ENCODE results near the gene WNK2. TPM values are rescaled to one million over a fixed set of nuclear protein-coding genes. Genes with fewer than 3 reads are reported as not detected.

The WNK2 gene
- total RNA-seq, 1 donor from 2014 or later, result 6.2 TPM

- Mint-ChIP-seq H3K36me3 (peaks cover 7% of the 10 kb centered on the region), H3K27ac (no peak overlapping the region), H3K4me1 (peaks cover 32% of the 10 kb centered on the region), H3K27me3 (ENCODE audit: insufficient read depth, low read depth) (no peaks in the 10 kb centered on the region), H3K4me3 (no peak overlapping the region), H3K9me3 (no peaks in the 10 kb centered on the region)
- peaks cover 6% of the 10 kb centered on the region for H3K4me1 ChIP-seq
- no peak overlapping the region for H3K27ac ChIP-seq
- H4K20me1 ChIP-seq (ENCODE audit: low read depth), result no peaks in the 10 kb centered on the region
- no peak for DNase-seq (ENCODE audit: low spot score)
- no peaks in the 10 kb centered on the region for H3K27me3 ChIP-seq
- no peaks in the 10 kb centered on the region for H3F3A ChIP-seq (ENCODE audit: low read depth)
- H3K9ac ChIP-seq, result no peak overlapping the region
- H3K36me3 ChIP-seq, result no peaks in the 10 kb centered on the region
- no peak overlapping the region for H3K4me2 ChIP-seq
- H3K9me3 ChIP-seq (ENCODE audit: low read depth), result no peaks in the 10 kb centered on the region
- TF ChIP-seq EZH2phosphoT487 (IDR thresholded peaks at IDR 0.05), result no peak
- H3K79me2 ChIP-seq (ENCODE audit: low read depth), result no peaks in the 10 kb centered on the region
- no peak overlapping the region for H2AFZ ChIP-seq (replicated peaks)
- H3K4me3 ChIP-seq, result no peak overlapping the region
Observed at GRCh38 chr9:93292664-93293328, 108.9 kb downstream of the WNK2 start.

DNA sequence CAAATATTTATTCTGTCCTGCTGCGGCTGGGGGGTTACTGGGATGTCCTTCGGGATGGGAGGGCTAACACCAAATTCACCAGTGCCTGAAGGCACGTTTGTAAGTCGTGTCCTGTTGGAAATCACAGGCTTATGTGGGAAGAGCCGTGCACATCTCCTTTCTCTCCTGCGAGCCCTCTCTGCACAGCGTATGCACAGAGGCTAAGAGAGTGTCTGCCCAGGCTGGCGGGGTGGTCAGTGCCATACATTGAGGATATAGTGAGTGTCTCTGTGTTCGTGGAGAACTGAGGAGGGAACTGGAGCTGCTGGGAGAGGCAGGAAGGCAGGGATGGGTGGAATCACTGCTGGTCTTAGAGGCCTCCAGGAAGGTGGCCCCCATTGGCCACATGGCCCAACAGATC, 110.1 kb downstream of the WNK2 start:
- Histone ChIP-seq H3K4me2 (no peak overlapping the region), H3K36me3 (no peaks in the 10 kb centered on the region), H3K4me3 (no peak overlapping the region), H3K27ac (no peak overlapping the region), H4K20me1 (ENCODE audit: low read depth) (no peaks in the 10 kb centered on the region), H3K4me1 (peaks cover 6% of the 10 kb centered on the region), H2AFZ (replicated peaks) (no peak overlapping the region), H3K9ac (no peak overlapping the region), H3F3A (ENCODE audit: low read depth) (no peaks in the 10 kb centered on the region), H3K79me2 (ENCODE audit: low read depth) (no peaks in the 10 kb centered on the region), H3K27me3 (no peaks in the 10 kb centered on the region), H3K9me3 (ENCODE audit: low read depth) (no peaks in the 10 kb centered on the region)
- no peak for TF ChIP-seq EZH2 (IDR thresholded peaks at IDR 0.05)
- TF ChIP-seq EZH2phosphoT487 (IDR thresholded peaks at IDR 0.05), result no peak
- TF ChIP-seq CTCF (IDR thresholded peaks at IDR 0.05), result no peak
- Mint-ChIP-seq H3K36me3 (peaks cover 7% of the 10 kb centered on the region), H3K27ac (peak overlapping the region; percentile 3), H3K4me3 (no peak overlapping the region), H3K9me3 (no peaks in the 10 kb centered on the region), H3K27me3 (ENCODE audit: insufficient read depth, low read depth) (no peaks in the 10 kb centered on the region), H3K4me1 (peaks cover 25% of the 10 kb centered on the region)
- no peak for DNase-seq (ENCODE audit: low spot score)

DNA sequence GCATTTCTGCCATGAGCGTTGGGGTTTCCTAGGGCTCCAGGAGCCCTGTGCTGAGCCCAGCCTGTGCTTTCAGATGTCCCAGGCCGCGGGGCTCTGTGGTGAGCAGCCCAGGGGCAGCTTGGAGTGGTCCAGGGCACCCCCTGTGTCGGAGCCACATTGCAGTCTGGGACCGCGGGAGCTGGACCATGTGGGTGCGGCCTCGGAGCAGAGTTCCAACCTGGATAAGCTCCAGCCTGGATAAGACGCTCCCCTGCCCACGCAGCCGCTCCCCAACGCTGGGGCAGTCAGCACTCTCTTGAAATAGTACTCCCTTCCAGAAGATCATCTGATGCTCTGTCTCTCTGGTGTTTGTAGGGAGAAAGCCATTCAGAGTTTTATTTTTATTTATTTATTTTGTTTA, 111.1 kb downstream of the WNK2 start:
- H4K20me1 ChIP-seq (ENCODE audit: low read depth), result no peaks in the 10 kb centered on the region
- H3K27me3 ChIP-seq, result no peaks in the 10 kb centered on the region
- H3K27me3 Mint-ChIP-seq (ENCODE audit: insufficient read depth, low read depth), result no peaks in the 10 kb centered on the region
- H3K4me3 Mint-ChIP-seq, result no peak overlapping the region
- no peaks in the 10 kb centered on the region for H3K36me3 ChIP-seq
- TF ChIP-seq EZH2 (IDR thresholded peaks at IDR 0.05) (no peak), CTCF (IDR thresholded peaks at IDR 0.05) (no peak), EZH2phosphoT487 (IDR thresholded peaks at IDR 0.05) (no peak)
- no peaks in the 10 kb centered on the region for H3K79me2 ChIP-seq (ENCODE audit: low read depth)
- no peaks in the 10 kb centered on the region for H3K9me3 Mint-ChIP-seq
- H3K9ac ChIP-seq, result no peak overlapping the region
- H3K4me2 ChIP-seq, result no peak overlapping the region
- no peak overlapping the region for H3K27ac ChIP-seq
- DNase-seq (ENCODE audit: low spot score), result no peak
- peaks cover 2% of the 10 kb centered on the region for H3K4me1 ChIP-seq
- peaks cover 23% of the 10 kb centered on the region for H3K4me1 Mint-ChIP-seq
- H3K36me3 Mint-ChIP-seq, result peaks cover 7% of the 10 kb centered on the region
- no peak overlapping the region for H3K27ac Mint-ChIP-seq
- no peaks in the 10 kb centered on the region for H3F3A ChIP-seq (ENCODE audit: low read depth)
- no peak overlapping the region for H2AFZ ChIP-seq (replicated peaks)
- H3K9me3 ChIP-seq (ENCODE audit: low read depth), result no peaks in the 10 kb centered on the region
- H3K4me3 ChIP-seq, result no peak overlapping the region

- H3K4me1 Mint-ChIP-seq, result peaks cover 21% of the 10 kb centered on the region
- Histone ChIP-seq H3K4me1 (no peaks in the 10 kb centered on the region), H3K36me3 (no peaks in the 10 kb centered on the region), H3K9ac (no peak overlapping the region), H3K27me3 (no peaks in the 10 kb centered on the region), H3K9me3 (ENCODE audit: low read depth) (no peaks in the 10 kb centered on the region), H3K4me3 (no peak overlapping the region), H3K4me2 (no peak overlapping the region), H3K27ac (no peak overlapping the region), H4K20me1 (ENCODE audit: low read depth) (no peaks in the 10 kb centered on the region), H2AFZ (replicated peaks) (no peak overlapping the region), H3K79me2 (ENCODE audit: low read depth) (no peaks in the 10 kb centered on the region), H3F3A (ENCODE audit: low read depth) (no peaks in the 10 kb centered on the region)
- H3K27ac Mint-ChIP-seq, result no peak overlapping the region
- H3K36me3 Mint-ChIP-seq, result peaks cover 6% of the 10 kb centered on the region
- TF ChIP-seq EZH2 (IDR thresholded peaks at IDR 0.05) (no peak), EZH2phosphoT487 (IDR thresholded peaks at IDR 0.05) (no peak), CTCF (IDR thresholded peaks at IDR 0.05) (no peak)
- H3K27me3 Mint-ChIP-seq (ENCODE audit: insufficient read depth, low read depth), result no peaks in the 10 kb centered on the region
- no peaks in the 10 kb centered on the region for H3K9me3 Mint-ChIP-seq
- DNase-seq (ENCODE audit: low spot score), result no peak
- no peak overlapping the region for H3K4me3 Mint-ChIP-seq
Observed at GRCh38 chr9:93295456-93296076, 111.6 kb downstream of the WNK2 start.

Measured in neural progenitor cell (in vitro differentiated cells).